HG03103 (cell line): ENCODE results near the gene GFOD1.

Source experiments
- ATAC-seq: cut with Tn5 transposase; IDR thresholded peaks from one replicate; pipeline ENCODE4 v1.9.1; 2021; ENCODE audit warnings: low read depth; ENCODE audit not compliant: unreplicated experiment

The GFOD1 gene

GRCh38 chr6:13384966-13385365 lies 102.4 kb downstream of the GFOD1 start:
- ATAC-seq, result no peak

GRCh38 chr6:13384506-13384905 lies 102.9 kb downstream of the GFOD1 start:
- no peak for ATAC-seq

GRCh38 chr6:13383328-13384163 lies 103.9 kb downstream of the GFOD1 start:
- ATAC-seq, result peak; percentile 90

GRCh38 chr6:13380761-13381160 lies 106.6 kb downstream of the GFOD1 start:
- ATAC-seq, result no peak

- ATAC-seq, result no peak
Measured at GRCh38 chr6:13378669-13379590, 108.5 kb downstream of the GFOD1 start.

GRCh38 chr6:13377054-13377758 lies 110.2 kb downstream of the GFOD1 start:
- ATAC-seq, result no peak

- ATAC-seq, result no peak
Measured at GRCh38 chr6:13375360-13375878, 112.0 kb downstream of the GFOD1 start.

- ATAC-seq, result no peak
Measured at GRCh38 chr6:13373919-13374318, 113.5 kb downstream of the GFOD1 start.

GRCh38 chr6:13373488-13373886 lies 113.9 kb downstream of the GFOD1 start:
- ATAC-seq, result no peak

GRCh38 chr6:13372688-13373487 lies 114.5 kb downstream of the GFOD1 start:
- no peak for ATAC-seq

- no peak for ATAC-seq
Measured at GRCh38 chr6:13372076-13372475, 115.3 kb downstream of the GFOD1 start.

- no peak for ATAC-seq
Measured at GRCh38 chr6:13371421-13372072, 115.9 kb downstream of the GFOD1 start.

- no peak for ATAC-seq
Measured at GRCh38 chr6:13370623-13371022, 116.8 kb downstream of the GFOD1 start.

- no peak for ATAC-seq
Measured at GRCh38 chr6:13369591-13369990, 117.8 kb downstream of the GFOD1 start.

- ATAC-seq, result no peak
Measured at GRCh38 chr6:13368731-13369115, 118.7 kb downstream of the GFOD1 start.

- ATAC-seq, result no peak
Measured at GRCh38 chr6:13368079-13368730, 119.2 kb downstream of the GFOD1 start.

- no peak for ATAC-seq
Measured at GRCh38 chr6:13367396-13367795, 120.0 kb downstream of the GFOD1 start.

GRCh38 chr6:13365320-13365719 lies 122.1 kb downstream of the GFOD1 start:
- ATAC-seq, result no peak

GRCh38 chr6:13364842-13365241 lies 122.6 kb downstream of the GFOD1 start:
- ATAC-seq, result no peak
